Measurements from ENCODE around the gene COMT. TPM values are rescaled to one million over a fixed set of nuclear protein-coding genes. Genes with fewer than 3 reads are reported as not detected.
A peak's percentile ranks its signal among the peaks of the same experiment; 100 is the strongest.

Gene COMT
- total RNA-seq, 1 donor from 2014 or later, result 140 TPM

GRCh38 chr22:19981961-19982920 lies 40.7 kb downstream of the COMT start:
- DNase-seq (ENCODE audit: low spot score), result no peak

GRCh38 chr22:19982991-19983578 lies 41.5 kb downstream of the COMT start:
- no peak for DNase-seq (ENCODE audit: low spot score)

- no peak for DNase-seq (ENCODE audit: low spot score)
Measured at GRCh38 chr22:19983741-19984140, 42.2 kb downstream of the COMT start.

GRCh38 chr22:19984201-19984753 lies 42.7 kb downstream of the COMT start:
- peak; percentile 59 for DNase-seq (ENCODE audit: low spot score)

- no peak for DNase-seq (ENCODE audit: low spot score)
Measured at GRCh38 chr22:19984851-19985811, 43.6 kb downstream of the COMT start.

- DNase-seq (ENCODE audit: low spot score), result no peak
Measured at GRCh38 chr22:19986011-19986409, 44.4 kb downstream of the COMT start.

GRCh38 chr22:19986410-19987341 lies 45.1 kb downstream of the COMT start:
- peak; percentile 51 for DNase-seq (ENCODE audit: low spot score)

- no peak for DNase-seq (ENCODE audit: low spot score)
Measured at GRCh38 chr22:19987394-19988306, 46.1 kb downstream of the COMT start.

- no peak for DNase-seq (ENCODE audit: low spot score)
Measured at GRCh38 chr22:19988331-19988808, 46.8 kb downstream of the COMT start.

GRCh38 chr22:19988965-19989724 lies 47.6 kb downstream of the COMT start:
- DNase-seq (ENCODE audit: low spot score), result no peak

- DNase-seq (ENCODE audit: low spot score), result no peak
Measured at GRCh38 chr22:19989725-19990067, 48.1 kb downstream of the COMT start.

- no peak for DNase-seq (ENCODE audit: low spot score)
Measured at GRCh38 chr22:19990188-19990587, 48.6 kb downstream of the COMT start.

- DNase-seq (ENCODE audit: low spot score), result no peak
Measured at GRCh38 chr22:19990609-19991394, 49.2 kb downstream of the COMT start.

GRCh38 chr22:19991395-19991644 lies 49.7 kb downstream of the COMT start:
- no peak for DNase-seq (ENCODE audit: low spot score)

GRCh38 chr22:19991645-19992451 lies 50.3 kb downstream of the COMT start:
- no peak for DNase-seq (ENCODE audit: low spot score)

GRCh38 chr22:19992481-19992911 lies 50.9 kb downstream of the COMT start:
- no peak for DNase-seq (ENCODE audit: low spot score)

- no peak for DNase-seq (ENCODE audit: low spot score)
Measured at GRCh38 chr22:19992921-19993355, 51.4 kb downstream of the COMT start.
